Fibroblast of lung (primary cell): ENCODE measurements around the gene TRAK1.

Source experiments
- EZH2 ChIP-seq: IDR thresholded peaks from 2 replicates; pipeline ENCODE4 v1.5.1; 2012; ENCODE audit warnings: low read length, control low read depth, mild to moderate bottlenecking; ENCODE audit errors: missing control alignments
- TF ChIP-seq, protein P1 (sequence below), 2 donors: IDR thresholded peaks in 1 of 2; conservative IDR thresholded peaks in 1 of 2; 1 replicate in 1 of 2; 2 replicates in 1 of 2; pipeline ENCODE4 v1.5.1; 2011 to 2012; ENCODE audit warnings: low read length in 2 of 2, control low read depth in 1 of 2, inconsistent platforms in 1 of 2, low read depth in 1 of 2, mild to moderate bottlenecking in 1 of 2

DNA sequence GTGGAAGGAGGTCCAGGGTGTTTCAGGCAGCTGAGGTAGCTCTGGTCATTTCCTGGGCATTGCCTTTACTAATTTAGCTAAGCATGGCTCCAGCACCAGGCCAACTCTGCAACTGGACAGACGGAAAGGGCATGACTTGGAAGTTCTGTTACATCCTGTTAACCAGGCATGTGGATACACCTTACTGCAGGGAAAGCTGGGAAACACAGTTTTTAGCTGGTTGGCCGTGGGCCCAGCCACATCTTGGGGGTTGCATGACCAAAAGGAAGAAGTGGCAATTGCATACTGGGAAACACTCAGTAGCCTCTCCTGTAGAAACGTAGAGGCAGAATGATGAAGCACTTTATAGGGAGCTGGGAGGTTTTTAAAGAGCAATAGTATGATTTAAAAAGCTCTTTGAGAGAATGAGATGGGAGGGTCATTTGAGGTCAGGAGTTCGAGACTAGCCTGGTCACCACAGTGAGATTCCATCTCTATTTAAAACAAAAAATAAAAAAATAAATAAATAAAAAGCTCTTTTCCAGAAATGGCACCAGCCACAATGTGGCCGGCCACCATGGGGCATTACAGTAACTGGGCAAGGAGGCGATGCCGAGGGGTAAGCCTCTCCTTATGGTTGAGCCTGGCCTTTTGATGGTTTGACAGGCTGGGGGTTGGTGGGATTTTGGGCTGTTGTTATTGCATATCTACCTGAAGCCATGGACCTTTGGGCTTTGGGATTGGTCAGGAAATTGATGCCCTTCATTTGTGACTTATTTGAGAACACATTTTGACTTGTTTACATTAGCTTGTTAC lies 28.6 kb downstream of the TRAK1 start:
- TF ChIP-seq, protein P1, sequence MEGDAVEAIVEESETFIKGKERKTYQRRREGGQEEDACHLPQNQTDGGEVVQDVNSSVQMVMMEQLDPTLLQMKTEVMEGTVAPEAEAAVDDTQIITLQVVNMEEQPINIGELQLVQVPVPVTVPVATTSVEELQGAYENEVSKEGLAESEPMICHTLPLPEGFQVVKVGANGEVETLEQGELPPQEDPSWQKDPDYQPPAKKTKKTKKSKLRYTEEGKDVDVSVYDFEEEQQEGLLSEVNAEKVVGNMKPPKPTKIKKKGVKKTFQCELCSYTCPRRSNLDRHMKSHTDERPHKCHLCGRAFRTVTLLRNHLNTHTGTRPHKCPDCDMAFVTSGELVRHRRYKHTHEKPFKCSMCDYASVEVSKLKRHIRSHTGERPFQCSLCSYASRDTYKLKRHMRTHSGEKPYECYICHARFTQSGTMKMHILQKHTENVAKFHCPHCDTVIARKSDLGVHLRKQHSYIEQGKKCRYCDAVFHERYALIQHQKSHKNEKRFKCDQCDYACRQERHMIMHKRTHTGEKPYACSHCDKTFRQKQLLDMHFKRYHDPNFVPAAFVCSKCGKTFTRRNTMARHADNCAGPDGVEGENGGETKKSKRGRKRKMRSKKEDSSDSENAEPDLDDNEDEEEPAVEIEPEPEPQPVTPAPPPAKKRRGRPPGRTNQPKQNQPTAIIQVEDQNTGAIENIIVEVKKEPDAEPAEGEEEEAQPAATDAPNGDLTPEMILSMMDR (conservative IDR thresholded peaks at IDR 0.05 in 1 of 2, IDR thresholded peaks at IDR 0.05 in 1 of 2; ENCODE audit: low read depth in 1 of 2, low read length in 2 of 2): no peak
- TF ChIP-seq EZH2: no peak
